PC-9 (cell line): ENCODE results near the gene EPB41L4A.

Experiments
- CTCF ChIP-seq: fragments of 200-600 bp; sonication (generic); conservative IDR thresholded peaks from 2 replicates; pipeline ENCODE4 v1.6.1; 2017; ENCODE audit warnings: mixed run types, antibody characterized with exemption, mild to moderate bottlenecking, moderate library complexity
- EZH2 ChIP-seq: fragments of 200-600 bp; sonication (generic); IDR thresholded peaks from 2 replicates; pipeline ENCODE4 v1.8.0; 2017; ENCODE audit warnings: antibody characterized with exemption, low read depth

- TF ChIP-seq CTCF (no peak), EZH2 (no peak)
Observed at GRCh38 chr5:112308608-112309007, 110.5 kb downstream of the EPB41L4A start.
